Loucy (cell line): Measurements from ENCODE around the gene WDR75.

Source experiments
- H2AFZ ChIP-seq: fragments of 200-600 bp; sonication (generic); 2 replicates; pipeline ENCODE4 v1.6.0; 2016; ENCODE audit warnings: antibody characterized with exemption, mild to moderate bottlenecking, low read length, moderate library complexity
- H3F3A ChIP-seq: fragments of 200-600 bp; 2 replicates; pipeline ENCODE4 v1.6.0; 2016; ENCODE audit warnings: antibody characterized with exemption, low read depth, mild to moderate bottlenecking
- H3K27me3 ChIP-seq: fragments of 200-600 bp; sonication (generic); 2 replicates; pipeline ENCODE4 v1.6.1; 2014; ENCODE audit warnings: low read length, mild to moderate bottlenecking; ENCODE audit not compliant: insufficient read depth, poor library complexity, severe bottlenecking
- H3K36me3 ChIP-seq: fragments of 200-600 bp; sonication (generic); 2 replicates; pipeline ENCODE4 v1.6.1; 2016; ENCODE audit warnings: low read length; ENCODE audit not compliant: insufficient read depth
- H3K4me1 ChIP-seq: fragments of 200-600 bp; sonication (generic); 2 replicates; pipeline ENCODE4 v1.5.1; 2014; ENCODE audit warnings: low read length, mild to moderate bottlenecking; ENCODE audit not compliant: insufficient read depth, poor library complexity, severe bottlenecking
- H3K4me2 ChIP-seq: fragments of 200-600 bp; sonication (generic); 2 replicates; pipeline ENCODE4 v1.6.0; 2014; ENCODE audit warnings: antibody characterized with exemption, low read length, low read depth, mild to moderate bottlenecking; ENCODE audit not compliant: poor library complexity, severe bottlenecking
- H3K4me3 ChIP-seq: fragments of 200-600 bp; sonication (generic); 2 replicates; pipeline ENCODE4 v1.5.1; 2014; ENCODE audit warnings: low read length, mild to moderate bottlenecking, mixed read lengths; ENCODE audit not compliant: poor library complexity, severe bottlenecking
- H3K79me2 ChIP-seq: fragments of 200-600 bp; sonication (generic); 2 replicates; pipeline ENCODE4 v1.6.1; 2014; ENCODE audit warnings: low read length; ENCODE audit not compliant: insufficient read depth
- H3K9ac ChIP-seq: fragments of 200-600 bp; sonication (generic); 2 replicates; pipeline ENCODE4 v1.6.0; 2014; ENCODE audit warnings: mild to moderate bottlenecking, low read depth, low read length, moderate library complexity; ENCODE audit not compliant: poor library complexity, severe bottlenecking
- H3K9me2 ChIP-seq: fragments of 200-600 bp; sonication (generic); replicated peaks from 2 replicates; pipeline ENCODE4 v1.6.1; 2016; ENCODE audit warnings: low read depth, low read length, mixed read lengths
- H3K9me3 ChIP-seq: fragments of 200-600 bp; sonication (generic); 2 replicates; pipeline ENCODE4 v1.6.1; 2014; ENCODE audit warnings: mild to moderate bottlenecking, antibody characterized with exemption, low read length, low read depth; ENCODE audit not compliant: insufficient read depth
- H4K20me1 ChIP-seq: fragments of 200-600 bp; sonication (generic); 2 replicates; pipeline ENCODE4 v1.6.0; 2014; ENCODE audit warnings: antibody characterized with exemption, low read length, mild to moderate bottlenecking; ENCODE audit not compliant: insufficient read depth, poor library complexity, severe bottlenecking
- EZH2phosphoT487 ChIP-seq: fragments of 200-600 bp; IDR thresholded peaks from 2 replicates; pipeline ENCODE4 v1.6.1; 2018; ENCODE audit warnings: antibody characterized with exemption, mild to moderate bottlenecking, moderate library complexity, borderline replicate concordance
- TF ChIP-seq, protein P1 (sequence below): fragments of 200-600 bp; sonication (generic); conservative IDR thresholded peaks from 2 replicates; pipeline ENCODE4 v1.5.1; 2014; ENCODE audit warnings: mild to moderate bottlenecking, antibody characterized with exemption, low read length

The WDR75 gene

DNA sequence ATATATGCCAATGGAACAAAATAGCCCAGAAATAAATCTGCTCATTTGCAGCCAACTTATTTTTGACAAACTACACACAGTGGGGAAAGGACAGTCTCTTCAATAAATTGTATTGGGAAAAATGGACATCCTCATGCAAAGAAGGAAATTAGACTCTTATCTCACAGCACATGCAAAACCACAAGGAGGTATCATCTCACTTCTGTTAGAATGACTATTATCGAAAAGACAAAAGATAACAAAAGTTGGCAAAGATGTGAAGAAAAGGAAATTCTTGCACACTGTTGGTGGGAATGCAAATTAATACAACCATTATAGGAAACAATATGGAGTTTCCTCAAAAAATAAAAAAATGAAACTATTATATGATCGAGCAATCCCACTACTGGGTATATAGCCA lies 16.3 kb upstream of the WDR75 start:
- Histone ChIP-seq H3K9me2 (no peaks in the 10 kb centered on the region), H3K9me3 (no peaks in the 10 kb centered on the region), H4K20me1 (no peaks in the 10 kb centered on the region), H2AFZ (no peak overlapping the region), H3F3A (no peaks in the 10 kb centered on the region), H3K36me3 (no peaks in the 10 kb centered on the region), H3K4me1 (peaks cover 7% of the 10 kb centered on the region), H3K4me2 (no peak overlapping the region), H3K27me3 (no peaks in the 10 kb centered on the region), H3K9ac (no peak overlapping the region), H3K4me3 (no peak overlapping the region), H3K79me2 (no peaks in the 10 kb centered on the region)
- no peak for TF ChIP-seq EZH2phosphoT487
- TF ChIP-seq, protein P1, sequence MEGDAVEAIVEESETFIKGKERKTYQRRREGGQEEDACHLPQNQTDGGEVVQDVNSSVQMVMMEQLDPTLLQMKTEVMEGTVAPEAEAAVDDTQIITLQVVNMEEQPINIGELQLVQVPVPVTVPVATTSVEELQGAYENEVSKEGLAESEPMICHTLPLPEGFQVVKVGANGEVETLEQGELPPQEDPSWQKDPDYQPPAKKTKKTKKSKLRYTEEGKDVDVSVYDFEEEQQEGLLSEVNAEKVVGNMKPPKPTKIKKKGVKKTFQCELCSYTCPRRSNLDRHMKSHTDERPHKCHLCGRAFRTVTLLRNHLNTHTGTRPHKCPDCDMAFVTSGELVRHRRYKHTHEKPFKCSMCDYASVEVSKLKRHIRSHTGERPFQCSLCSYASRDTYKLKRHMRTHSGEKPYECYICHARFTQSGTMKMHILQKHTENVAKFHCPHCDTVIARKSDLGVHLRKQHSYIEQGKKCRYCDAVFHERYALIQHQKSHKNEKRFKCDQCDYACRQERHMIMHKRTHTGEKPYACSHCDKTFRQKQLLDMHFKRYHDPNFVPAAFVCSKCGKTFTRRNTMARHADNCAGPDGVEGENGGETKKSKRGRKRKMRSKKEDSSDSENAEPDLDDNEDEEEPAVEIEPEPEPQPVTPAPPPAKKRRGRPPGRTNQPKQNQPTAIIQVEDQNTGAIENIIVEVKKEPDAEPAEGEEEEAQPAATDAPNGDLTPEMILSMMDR = no peak

DNA sequence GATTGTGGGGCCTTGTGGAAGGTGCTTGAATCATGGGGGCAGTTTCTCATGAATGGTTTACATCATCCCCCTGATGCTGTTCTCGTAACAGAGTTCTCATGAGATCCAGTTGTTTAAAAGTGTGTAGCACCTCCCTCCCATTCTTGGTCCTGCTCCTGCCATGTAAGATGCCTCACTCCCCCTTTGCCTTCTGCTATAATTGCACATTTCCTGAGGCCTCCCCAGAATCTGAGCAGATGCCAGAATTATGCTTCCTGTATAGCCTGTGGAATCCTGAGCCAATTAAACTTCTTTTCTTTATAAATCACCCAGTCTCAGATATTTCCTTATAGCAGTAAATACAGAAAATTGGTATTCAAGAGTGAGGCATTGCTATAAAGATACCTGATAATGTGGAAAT lies 15.6 kb upstream of the WDR75 start:
- no peak overlapping the region for H3K9ac ChIP-seq
- H3F3A ChIP-seq = no peaks in the 10 kb centered on the region
- H3K4me2 ChIP-seq = no peak overlapping the region

DNA sequence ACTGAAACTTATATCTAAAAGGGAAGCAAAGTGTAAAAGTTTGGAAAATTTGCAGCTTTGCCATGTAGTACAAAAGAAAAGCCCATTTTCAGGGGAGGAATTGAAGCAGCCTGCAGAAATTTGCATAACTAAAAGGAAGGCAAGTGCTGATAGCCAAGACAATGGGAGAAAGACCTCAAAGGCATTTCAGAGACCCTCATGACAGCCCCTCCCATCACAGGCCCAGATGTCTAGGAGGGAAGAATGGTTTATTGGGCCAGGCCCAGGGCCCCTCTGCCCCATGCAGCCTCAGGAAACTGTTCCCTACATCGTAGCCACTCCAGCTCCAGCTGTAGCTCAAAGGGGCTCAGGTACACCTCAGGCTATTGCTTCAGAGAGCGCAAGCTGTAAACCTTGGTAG lies 14.4 kb upstream of the WDR75 start:
- Histone ChIP-seq H3K4me1 (peaks cover 7% of the 10 kb centered on the region), H3K79me2 (no peaks in the 10 kb centered on the region), H3K27me3 (no peaks in the 10 kb centered on the region), H3K4me3 (no peak overlapping the region), H3K9me2 (no peaks in the 10 kb centered on the region), H3K9me3 (no peaks in the 10 kb centered on the region), H3K4me2 (no peak overlapping the region), H3K9ac (no peak overlapping the region), H4K20me1 (no peaks in the 10 kb centered on the region), H3F3A (no peaks in the 10 kb centered on the region), H3K36me3 (no peaks in the 10 kb centered on the region), H2AFZ (no peak overlapping the region)
- TF ChIP-seq, protein P1 = no peak
- TF ChIP-seq EZH2phosphoT487 = no peak

More for the DNA sequence above, 15.6 kb upstream of the WDR75 start:
- no peak overlapping the region for H2AFZ ChIP-seq
- H3K9me2 ChIP-seq = no peaks in the 10 kb centered on the region
- H3K9me3 ChIP-seq = no peaks in the 10 kb centered on the region
- no peaks in the 10 kb centered on the region for H3K79me2 ChIP-seq
- TF ChIP-seq EZH2phosphoT487 = no peak
- TF ChIP-seq, protein P1 = no peak
- peaks cover 7% of the 10 kb centered on the region for H3K4me1 ChIP-seq
- no peaks in the 10 kb centered on the region for H3K36me3 ChIP-seq
- no peak overlapping the region for H3K4me3 ChIP-seq
- no peaks in the 10 kb centered on the region for H4K20me1 ChIP-seq
- H3K27me3 ChIP-seq = no peaks in the 10 kb centered on the region
